GM10248 (cell line): ENCODE results near the gene IRF3.
A peak's percentile ranks its signal among the peaks of the same experiment; 100 is the strongest.

ENCODE experiments used
- CTCF ChIA-PET: fragments of 300-600 bp; sonication (Branson Sonifier 250); formaldehyde crosslinking; extraction: SDS; loops from one replicate; lab custom pipeline; 2021; ENCODE audit warnings: antibody characterized with exemption; lab: Yijun Ruan, JAX
- POLR2A ChIA-PET: fragments of 350-650 bp; sonication (Branson Sonifier 250); formaldehyde crosslinking; extraction: SDS; loops from one replicate; lab custom pipeline; 2020; ENCODE audit warnings: antibody characterized with exemption; lab: Yijun Ruan, JAX
- DNase-seq: peaks from one replicate; pipeline ENCODE4 v3.0.0; 2012; ENCODE audit errors: extremely low spot score
- TF ChIP-seq, protein P1 (sequence below): IDR thresholded peaks from 2 replicates; pipeline ENCODE4 v1.5.1; 2012; ENCODE audit warnings: mild to moderate bottlenecking, low read depth; ENCODE audit errors: extremely low read depth, missing control alignments, control extremely low read depth

IRF3 gene

DNA sequence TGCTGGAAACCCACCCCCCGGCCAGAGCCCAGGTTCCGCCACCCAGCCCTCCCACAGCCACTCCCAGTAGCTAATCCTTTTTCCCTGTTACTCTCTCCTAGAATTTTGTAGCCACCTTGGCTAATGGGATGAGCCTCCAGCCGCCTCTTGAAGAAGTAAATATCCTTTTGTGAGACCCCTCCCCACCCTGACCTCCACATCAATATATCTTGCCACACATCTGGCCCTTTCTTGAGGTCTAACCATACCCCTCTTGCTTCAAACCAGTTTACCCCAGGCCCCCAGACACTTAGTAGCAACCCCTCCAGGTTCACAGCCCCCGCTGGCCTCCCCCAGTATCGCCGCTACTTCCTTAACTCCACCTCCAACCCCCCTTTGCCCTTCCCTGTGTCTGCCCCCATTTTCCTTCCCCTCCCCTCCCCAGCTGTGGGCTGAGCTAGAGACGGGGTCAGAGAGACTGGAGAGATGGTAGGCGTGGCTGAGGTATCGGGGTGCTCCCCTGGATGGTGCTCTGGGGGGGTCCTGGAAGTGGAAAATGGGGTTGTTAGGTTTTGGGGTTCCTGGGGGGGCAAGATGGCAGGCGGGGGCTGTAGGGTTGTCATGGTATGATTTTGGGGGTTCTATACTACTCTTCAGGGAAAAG lies 14.2 kb upstream of the IRF3 start:
- CTCF ChIA-PET: interaction anchor here (0.6 to 12.4 kb wide), 9 partner anchors 20 to 688 kb away, joined by 3 to 83 read pairs (median 5); partner anchors contain the start of gene RRAS

DNA sequence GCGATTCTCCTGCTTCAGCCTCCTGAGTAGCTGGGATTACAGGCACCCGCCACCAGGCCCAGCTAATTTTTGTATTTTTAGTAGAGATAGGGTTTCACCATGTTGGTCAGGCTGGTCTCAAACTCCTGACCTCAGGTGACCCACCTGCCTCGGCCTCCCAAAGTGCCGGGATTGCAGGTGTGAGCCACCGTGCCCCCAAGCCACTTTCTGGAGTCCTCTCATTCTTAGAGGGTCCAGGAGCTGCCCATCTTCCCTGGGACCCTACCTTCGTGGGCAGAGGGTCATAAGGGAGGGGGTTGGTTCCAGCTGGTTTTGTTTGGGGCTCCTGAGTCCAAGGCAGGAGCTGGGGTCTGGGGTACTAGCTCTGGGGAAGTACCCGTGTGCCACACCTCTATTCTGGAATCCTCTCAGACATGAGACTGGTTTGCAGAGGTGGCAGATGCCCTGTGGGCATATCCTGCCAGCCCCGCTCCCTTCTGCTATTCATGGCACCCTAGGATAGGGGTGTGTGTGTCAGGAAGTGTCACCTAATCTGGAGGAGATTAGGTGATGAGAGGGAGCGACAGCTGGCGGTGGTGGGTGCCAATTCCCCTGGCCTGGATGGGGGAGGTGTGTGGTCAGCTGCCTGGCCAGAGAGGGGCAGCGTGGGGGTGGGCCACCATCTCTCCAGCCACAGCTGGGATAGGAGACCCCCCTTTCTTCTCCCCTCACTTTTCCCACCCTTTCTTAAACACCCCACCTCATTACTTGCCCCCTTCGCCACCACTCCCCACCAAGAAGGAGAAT lies 13.5 kb upstream of the IRF3 start:
- ChIA-PET CTCF (interaction anchor here (0.7 to 12.4 kb wide), 15 partner anchors 19 to 223 kb away, joined by 3 to 83 read pairs (median 4); partner anchors contain the start of genes FLT3LG and RRAS), POLR2A (interaction anchor here (1.0 to 1.4 kb wide), 2 partner anchors 37 to 203 kb away, joined by 3 read pairs; partner anchors contain the start of gene SCAF1)
- TF ChIP-seq, protein P1, sequence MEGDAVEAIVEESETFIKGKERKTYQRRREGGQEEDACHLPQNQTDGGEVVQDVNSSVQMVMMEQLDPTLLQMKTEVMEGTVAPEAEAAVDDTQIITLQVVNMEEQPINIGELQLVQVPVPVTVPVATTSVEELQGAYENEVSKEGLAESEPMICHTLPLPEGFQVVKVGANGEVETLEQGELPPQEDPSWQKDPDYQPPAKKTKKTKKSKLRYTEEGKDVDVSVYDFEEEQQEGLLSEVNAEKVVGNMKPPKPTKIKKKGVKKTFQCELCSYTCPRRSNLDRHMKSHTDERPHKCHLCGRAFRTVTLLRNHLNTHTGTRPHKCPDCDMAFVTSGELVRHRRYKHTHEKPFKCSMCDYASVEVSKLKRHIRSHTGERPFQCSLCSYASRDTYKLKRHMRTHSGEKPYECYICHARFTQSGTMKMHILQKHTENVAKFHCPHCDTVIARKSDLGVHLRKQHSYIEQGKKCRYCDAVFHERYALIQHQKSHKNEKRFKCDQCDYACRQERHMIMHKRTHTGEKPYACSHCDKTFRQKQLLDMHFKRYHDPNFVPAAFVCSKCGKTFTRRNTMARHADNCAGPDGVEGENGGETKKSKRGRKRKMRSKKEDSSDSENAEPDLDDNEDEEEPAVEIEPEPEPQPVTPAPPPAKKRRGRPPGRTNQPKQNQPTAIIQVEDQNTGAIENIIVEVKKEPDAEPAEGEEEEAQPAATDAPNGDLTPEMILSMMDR: no peak
- DNase-seq: no peak

More for the DNA sequence above, 14.2 kb upstream of the IRF3 start:
- POLR2A ChIA-PET: interaction anchor here (0.6 to 1.4 kb wide), 2 partner anchors 204 to 642 kb away, joined by 3 to 9 read pairs; no protein-coding TSS in a partner anchor
- TF ChIP-seq, protein P1: no peak
- DNase-seq: no peak

DNA sequence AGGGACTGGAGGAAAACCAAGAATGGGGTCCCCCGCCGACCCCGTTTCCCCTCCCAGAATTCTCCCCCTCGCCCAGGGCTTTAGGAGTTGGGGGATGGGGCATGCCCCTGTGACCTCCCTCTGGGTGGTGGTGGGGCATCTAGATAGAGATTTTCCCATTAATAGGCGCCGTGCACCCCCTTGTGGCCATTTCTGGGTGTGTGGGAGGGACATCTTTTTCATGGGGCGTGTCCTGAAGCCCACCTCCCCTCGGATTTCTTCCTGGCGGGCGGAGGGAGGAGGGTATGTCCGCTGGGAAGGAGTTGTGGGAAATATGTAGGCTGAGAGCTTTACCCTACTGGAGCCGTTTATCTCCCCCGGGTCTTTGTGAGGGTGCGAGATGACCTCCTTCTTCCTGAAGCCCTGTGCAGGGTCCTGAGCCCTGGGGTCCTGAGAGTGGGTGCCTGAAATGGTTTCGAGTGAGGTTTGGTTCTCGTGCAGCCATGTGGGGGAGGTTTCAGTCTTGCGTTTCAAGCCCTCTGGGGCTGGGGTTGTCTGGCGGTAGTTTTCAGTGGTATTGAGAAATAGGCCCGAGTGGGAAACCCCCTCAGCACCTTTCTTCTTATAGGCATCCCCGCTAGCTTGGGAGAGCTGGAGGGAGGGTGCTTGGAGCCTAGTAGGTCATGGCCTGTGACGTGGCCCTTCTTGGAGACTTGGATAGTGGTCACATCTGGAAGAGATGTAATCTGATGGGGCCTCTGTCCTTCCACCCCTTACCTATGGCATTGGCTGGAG lies 12.4 kb upstream of the IRF3 start:
- DNase-seq: peak; percentile 72
- TF ChIP-seq, protein P1: peak; percentile 53
- POLR2A ChIA-PET: interaction anchor here (1.0 to 1.4 kb wide), 2 partner anchors 36 to 202 kb away, joined by 3 read pairs; partner anchors contain the start of gene SCAF1
- CTCF ChIA-PET: interaction anchor here (0.8 to 12.4 kb wide), 11 partner anchors 12 to 208 kb away, joined by 3 to 83 read pairs (median 4); partner anchors contain the start of genes FLT3LG and RRAS

- ChIA-PET CTCF (interaction anchor here (1.0 to 12.4 kb wide), 7 partner anchors 13 to 204 kb away, joined by 3 to 83 read pairs (median 6); partner anchors contain the start of genes FLT3LG and RRAS), POLR2A (interaction anchor here (0.6 to 2.6 kb wide), 4 partner anchors 36 to 189 kb away, joined by 4 to 29 read pairs (median 5); partner anchors contain the start of genes RRAS and SCAF1)
- no peak for DNase-seq
- TF ChIP-seq, protein P1: no peak
These were observed 11.7 kb upstream of the IRF3 start, which contains the start of gene PRMT1 for GRCh38 chr19:49677231-49677900. Gene PRMT1 (plus strand): TSS chr19:49677271. CDS start chr19:49677281, 10 bp downstream.

GRCh38 chr19:49676784-49677230 lies 11.2 kb upstream of the IRF3 start:
- POLR2A ChIA-PET: interaction anchor here (0.6 to 2.6 kb wide), 10 partner anchors 9 to 188 kb away, joined by 4 to 29 read pairs (median 5); partner anchors contain the start of genes BCL2L12, IRF3, RRAS and SCAF1
- CTCF ChIA-PET: interaction anchor here (1.0 to 12.4 kb wide), 9 partner anchors 9 to 203 kb away, joined by 3 to 83 read pairs (median 6); partner anchors contain the start of genes FLT3LG, RRAS and SCAF1
- DNase-seq: peak; percentile 95
- TF ChIP-seq, protein P1: no peak
